IMR-90 (cell line): Measurements from ENCODE around the gene FBXL5. TPM values are rescaled to one million over a fixed set of nuclear protein-coding genes. Genes with fewer than 3 reads are reported as not detected.
A peak's percentile ranks its signal among the peaks of the same experiment; 100 is the strongest.

Experiments used
- ATAC-seq: fragments of 200-7000 bp; cut with Tn5 transposase; 2 replicates; pipeline ENCODE4 v1.9.1; 2020; ENCODE audit warnings: low read depth, mild to moderate bottlenecking, moderate library complexity
- BruUV-seq: library from RNA; stranded (reverse); fragments of 400-500 nt; replicated peaks from 2 replicates; lab custom pipeline; 2021; lab: Mats Ljungman, UMichigan
- CTCF ChIA-PET: fragments of 300-600 bp; formaldehyde crosslinking; extraction: SDS; loops from one replicate; lab custom pipeline; 2021; ENCODE audit warnings: antibody characterized with exemption; lab: Yijun Ruan, JAX
- POLR2A ChIA-PET: fragments of 300-600 bp; sonication (Branson Sonifier 250); formaldehyde crosslinking; loops from one replicate; lab custom pipeline; 2022; ENCODE audit warnings: antibody characterized with exemption; ENCODE audit not compliant: unreplicated experiment; lab: Charles Lee
- DNase-seq: peaks from one replicate; pipeline ENCODE4 v3.0.0; 2013
- H2AFZ ChIP-seq: replicated peaks from 2 replicates; pipeline ENCODE3; 2013; ENCODE audit warnings: low read length, mild to moderate bottlenecking; ENCODE audit not compliant: poor library complexity
- H2AK5ac ChIP-seq: 2 replicates; pipeline ENCODE4 v1.6.1; 2013; ENCODE audit warnings: low read depth, low read length, inconsistent platforms
- H2AK9ac ChIP-seq: replicated peaks from 2 replicates; pipeline ENCODE3; 2013; ENCODE audit warnings: mild to moderate bottlenecking, low read depth, low read length, moderate library complexity; ENCODE audit not compliant: poor library complexity
- H2BK120ac ChIP-seq: 2 replicates; pipeline ENCODE4 v1.6.1; 2013; ENCODE audit warnings: low read depth, low read length, inconsistent platforms
- H2BK15ac ChIP-seq: 3 replicates; pipeline ENCODE4 v1.6.1; 2013; ENCODE audit warnings: low read depth, low read length, inconsistent platforms
- H2BK20ac ChIP-seq: 2 replicates; pipeline ENCODE4 v1.6.1; 2013; ENCODE audit warnings: low read depth, mild to moderate bottlenecking, inconsistent platforms, low read length, moderate library complexity
- H2BK5ac ChIP-seq: 2 replicates; pipeline ENCODE4 v1.6.1; 2013; ENCODE audit warnings: mild to moderate bottlenecking, low read depth, low read length, inconsistent platforms; ENCODE audit not compliant: poor library complexity, severe bottlenecking
- H3K14ac ChIP-seq: replicated peaks from 2 replicates; pipeline ENCODE4 v1.6.1; 2013; ENCODE audit warnings: low read depth, low read length, inconsistent platforms
- H3K18ac ChIP-seq: 2 replicates; pipeline ENCODE4 v1.6.1; 2013; ENCODE audit warnings: low read depth, low read length, control low read depth
- H3K23ac ChIP-seq: 2 replicates; pipeline ENCODE4 v1.6.1; 2013; ENCODE audit warnings: low read depth, low read length, inconsistent platforms
- H3K27ac ChIP-seq: 2 replicates; pipeline ENCODE4 v1.5.1; 2013; ENCODE audit warnings: mild to moderate bottlenecking, control low read depth, low read length; ENCODE audit not compliant: insufficient read depth
- H3K27me3 ChIP-seq: 2 replicates; pipeline ENCODE4 v1.6.1; 2013; ENCODE audit warnings: low read length; ENCODE audit not compliant: control insufficient read depth, insufficient read depth
- H3K36me3 ChIP-seq: 2 replicates; pipeline ENCODE4 v1.6.1; 2013; ENCODE audit warnings: low read length, mixed read lengths; ENCODE audit not compliant: control insufficient read depth, insufficient read depth
- H3K4ac ChIP-seq: 2 replicates; pipeline ENCODE4 v1.6.1; 2013; ENCODE audit warnings: low read depth, low read length, inconsistent platforms
- H3K4me1 ChIP-seq: 2 replicates; pipeline ENCODE4 v1.6.1; 2013; ENCODE audit warnings: low read length, mixed read lengths; ENCODE audit not compliant: control insufficient read depth, insufficient read depth
- H3K4me2 ChIP-seq: 2 replicates; pipeline ENCODE4 v1.6.1; 2013; ENCODE audit warnings: low read depth, mild to moderate bottlenecking, control low read depth, low read length, moderate library complexity
- H3K4me3 ChIP-seq: 2 replicates; pipeline ENCODE4 v1.5.1; 2013; ENCODE audit warnings: low read depth, mild to moderate bottlenecking, control low read depth, low read length, moderate library complexity; ENCODE audit not compliant: insufficient read depth
- H3K56ac ChIP-seq: 2 replicates; pipeline ENCODE4 v1.6.1; 2013; ENCODE audit warnings: low read length, inconsistent platforms; ENCODE audit not compliant: insufficient read depth; ENCODE audit errors: extremely low read depth
- H3K79me1 ChIP-seq, 2 experiments: 2 replicates each; pipeline ENCODE4 v1.6.1; 2013; ENCODE audit warnings: low read length in 2 of 2, inconsistent platforms in 1 of 2, low read depth in 1 of 2
- H3K9ac ChIP-seq: 2 replicates; pipeline ENCODE4 v1.6.1; 2013; ENCODE audit warnings: low read depth, low read length, control low read depth
- H3K9me1 ChIP-seq: 2 replicates; pipeline ENCODE4 v1.6.1; 2013; ENCODE audit warnings: low read length, inconsistent platforms; ENCODE audit not compliant: insufficient read depth
- H3K9me3 ChIP-seq: 2 replicates; pipeline ENCODE4 v1.6.1; 2013; ENCODE audit warnings: low read length; ENCODE audit not compliant: control insufficient read depth, insufficient read depth
- H4K20me1 ChIP-seq: 2 replicates; pipeline ENCODE4 v1.6.1; 2013; ENCODE audit warnings: low read length, inconsistent platforms; ENCODE audit not compliant: insufficient read depth
- H4K5ac ChIP-seq: 2 replicates; pipeline ENCODE4 v1.6.1; 2013; ENCODE audit warnings: mild to moderate bottlenecking, low read depth, low read length, control low read depth
- H4K8ac ChIP-seq, 2 experiments: 2 replicates each; pipeline ENCODE4 v1.6.1; 2013; ENCODE audit warnings: low read depth in 2 of 2, low read length in 2 of 2, control low read depth in 1 of 2, inconsistent platforms in 1 of 2
- H4K91ac ChIP-seq: 2 replicates; pipeline ENCODE4 v1.6.1; 2013; ENCODE audit warnings: low read depth, low read length, inconsistent platforms; ENCODE audit not compliant: insufficient read depth
- BHLHE40 ChIP-seq: fragments of 150-350 bp; IDR thresholded peaks from 2 replicates; pipeline ENCODE4 v1.6.1; 2016; ENCODE audit warnings: mild to moderate bottlenecking, low read depth, low read length
- CEBPB ChIP-seq: IDR thresholded peaks from 2 replicates; pipeline ENCODE4 v1.6.1; 2012; ENCODE audit warnings: low read depth, low read length, improper control_type of control experiment
- CHD1 ChIP-seq: IDR thresholded peaks from 2 replicates; pipeline ENCODE4 v1.6.1; 2012; ENCODE audit warnings: low read depth, low read length, improper control_type of control experiment
- CTCF ChIP-seq: conservative IDR thresholded peaks from 2 replicates; pipeline ENCODE4 v1.5.1; 2012; ENCODE audit warnings: mild to moderate bottlenecking, low read depth, low read length, improper control_type of control experiment
- ELK1 ChIP-seq: fragments of 150-350 bp; IDR thresholded peaks from 2 replicates; pipeline ENCODE4 v1.6.1; 2016; ENCODE audit warnings: low read depth, mild to moderate bottlenecking, low read length, moderate library complexity, borderline replicate concordance
- FOS ChIP-seq: fragments of 150-350 bp; IDR thresholded peaks from 2 replicates; pipeline ENCODE4 v1.6.1; 2016; ENCODE audit warnings: low read depth, low read length
- MAFK ChIP-seq: IDR thresholded peaks from 2 replicates; pipeline ENCODE4 v1.6.1; 2012; ENCODE audit warnings: low read depth, low read length, improper control_type of control experiment
- MAZ ChIP-seq: IDR thresholded peaks from 2 replicates; pipeline ENCODE4 v1.6.1; 2012; ENCODE audit warnings: low read depth, mild to moderate bottlenecking, low read length, improper control_type of control experiment, moderate library complexity, borderline replicate concordance
- MXI1 ChIP-seq: IDR thresholded peaks from 2 replicates; pipeline ENCODE4 v1.6.1; 2012; ENCODE audit warnings: low read depth, mild to moderate bottlenecking, low read length, moderate library complexity, borderline replicate concordance
- NFE2L2 ChIP-seq: fragments of 150-350 bp; IDR thresholded peaks from 2 replicates; pipeline ENCODE4 v1.6.1; 2016; ENCODE audit warnings: low read depth, mild to moderate bottlenecking, low read length
- RAD21 ChIP-seq: IDR thresholded peaks from 2 replicates; pipeline ENCODE4 v1.6.1; 2012; ENCODE audit warnings: low read length, improper control_type of control experiment
- RCOR1 ChIP-seq: IDR thresholded peaks from 2 replicates; pipeline ENCODE4 v1.6.1; 2012; ENCODE audit warnings: mild to moderate bottlenecking, low read length, improper control_type of control experiment; ENCODE audit not compliant: insufficient replicate concordance
- SMC3 ChIP-seq: fragments of 150-350 bp; IDR thresholded peaks from 2 replicates; pipeline ENCODE4 v1.6.1; 2016; ENCODE audit warnings: low read depth, mild to moderate bottlenecking, antibody characterized with exemption, low read length, moderate library complexity
- USF2 ChIP-seq: fragments of 150-350 bp; IDR thresholded peaks from 2 replicates; pipeline ENCODE4 v1.6.1; 2017; ENCODE audit warnings: mild to moderate bottlenecking, antibody characterized with exemption, low read length, low read depth
- WGBS, 2 experiments: methylation state at CpG; one replicate each; pipeline versions ENCODE4 v1.1.5 to v1.1.7; 2013; ENCODE audit warnings: missing lambda C conversion rate in 2 of 2; ENCODE audit not compliant: insufficient read length in 1 of 2; ENCODE audit errors: extremely low coverage in 2 of 2; 5-methylcytosine and 5-hydroxymethylcytosine counted together
- dilution Hi-C: fragments of 300-500 bp; cut with HindIII; formaldehyde crosslinking; loops from one replicate; pipeline ENCODE4 v1.14.3; 2018; ENCODE audit warnings: low sequenced_read_pairs; ENCODE audit not compliant: unreplicated experiment
- in situ Hi-C: fragments of 300-500 bp; cut with MboI; formaldehyde crosslinking; loops from 3 replicates; pipeline ENCODE4 v1.14.3; 2019; ENCODE audit warnings: low sequenced_read_pairs, inconsistent platforms, mixed read lengths
- intact Hi-C: fragments of 100-400 bp; cut with micrococcal nuclease; formaldehyde crosslinking; loops from 2 replicates; pipeline ENCODE4 v1.10.0; 2022
- polyA plus RNA-seq, 3 experiments: library from polyadenylated mRNA; depleted of rRNA; stranded (reverse); fragments of >200 nt; gene quantifications; 2 replicates each; pipeline ENCODE4 v1.2.3, GENCODE V29; 2012; ENCODE audit warnings: low replicate concordance in 1 of 3
- total RNA-seq: library from RNA; depleted of rRNA; stranded (reverse); fragments of >200 nt; gene quantifications from 2 replicates; pipeline ENCODE4 v1.2.3, GENCODE V29; 2012

Gene FBXL5
- total and polyA plus RNA-seq, 2 of the 4 experiments (the other 2 are of a cell fraction): 20.3 to 62.6 TPM

GRCh38 chr4:15575966-15576365 lies 79.2 kb downstream of the FBXL5 start:
- Histone ChIP-seq H3K36me3 (peaks cover 8% of the 10 kb centered on the region; the same call in 1 of the 2 replicates), H2AK5ac (no peak overlapping the region), H4K91ac (no peak overlapping the region), H4K5ac (no peak overlapping the region), H3K4me3 (no peak overlapping the region), H2AK9ac (no peak overlapping the region), H2BK120ac (no peak overlapping the region), H3K4me1 (no peaks in the 10 kb centered on the region; the same call in 1 of the 2 replicates), H3K9me1 (no peaks in the 10 kb centered on the region), H3K56ac (no peak overlapping the region), H3K27me3 (no peaks in the 10 kb centered on the region), H4K20me1 (no peaks in the 10 kb centered on the region), H3K27ac (no peak overlapping the region), H3K79me1 (no peaks in the 10 kb centered on the region), H2BK15ac (no peak overlapping the region), H2BK5ac (no peak overlapping the region), H4K8ac (no peak overlapping the region), H2AFZ (no peak overlapping the region), H3K18ac (no peak overlapping the region), H3K4ac (no peak overlapping the region), H3K4me2 (no peak overlapping the region), H3K23ac (peak overlapping the region; percentile 7; the same call in 1 of the 2 replicates), H3K9me3 (no peaks in the 10 kb centered on the region), H3K9ac (no peak overlapping the region), H2BK20ac (no peak overlapping the region), H3K14ac (no peak overlapping the region)
- dilution Hi-C loops: no loop called here
- TF ChIP-seq RAD21 (no peak), MAZ (no peak), ELK1 (no peak), CHD1 (no peak), MAFK (no peak), MXI1 (no peak), BHLHE40 (no peak), RCOR1 (no peak), CEBPB (no peak), CTCF (no peak), USF2 (no peak), NFE2L2 (no peak), FOS (no peak), SMC3 (no peak)
- ATAC-seq: no peak
- POLR2A ChIA-PET: no interaction called here
- DNase-seq: no peak
- intact Hi-C loops: no loop called here
- in situ Hi-C loops: no loop called here
- CTCF ChIA-PET: no interaction called here
- no CpG with 5 or more reads among the region's 2 CpGs for WGBS, 2 experiments
- no TSS peak for BruUV-seq
